Measurements from ENCODE around the gene HTR1E. TPM values are rescaled to one million over a fixed set of nuclear protein-coding genes. Genes with fewer than 3 reads are reported as not detected.
A peak's percentile ranks its signal among the peaks of the same experiment; 100 is the strongest.
"Not testable (repeated sequence)": the region's sequence is repeated elsewhere in the genome, so short reads cannot be mapped to it uniquely, and the experiment has no call there.

HTR1E gene
- total RNA-seq, 1 donor from 2014 or later: not detected

DNA sequence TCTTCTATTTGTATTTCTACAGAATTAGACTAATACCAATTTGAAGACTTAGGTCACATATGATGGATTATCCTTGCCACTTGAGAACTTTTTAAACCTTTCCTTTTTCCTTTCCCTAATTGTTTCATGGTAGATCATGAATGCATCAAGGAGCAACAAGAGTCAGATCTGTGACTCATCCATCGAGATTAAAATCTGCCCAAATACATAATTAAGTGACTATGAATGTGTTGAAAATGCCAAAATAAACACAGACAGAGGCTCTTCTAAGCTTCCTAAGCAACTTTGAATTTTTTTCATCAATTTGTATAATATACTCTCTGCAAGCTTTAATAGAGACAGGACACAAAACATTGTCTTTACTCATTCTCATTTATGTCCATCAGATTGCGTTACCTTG is 23.5 kb upstream of the HTR1E start:
- Mint-ChIP-seq H3K4me3 (ENCODE audit: unreplicated experiment) (no peak overlapping the region), H3K9me3 (ENCODE audit: unreplicated experiment) (no peaks in the 10 kb centered on the region), H3K36me3 (ENCODE audit: low read depth, unreplicated experiment) (no peaks in the 10 kb centered on the region), H3K4me1 (ENCODE audit: low read depth, unreplicated experiment) (no peaks in the 10 kb centered on the region), H3K27ac (ENCODE audit: unreplicated experiment) (no peak overlapping the region), H3K27me3 (ENCODE audit: low read depth, unreplicated experiment) (no peaks in the 10 kb centered on the region)
- H4K20me1 ChIP-seq (ENCODE audit: insufficient read depth, low read length): no peaks in the 10 kb centered on the region
- H3K27ac ChIP-seq (ENCODE audit: low read depth, low read length): no peak overlapping the region
- H3K79me2 ChIP-seq (ENCODE audit: insufficient read depth, low read length): no peaks in the 10 kb centered on the region
- H3K27me3 ChIP-seq (ENCODE audit: insufficient read depth, low read length): no peaks in the 10 kb centered on the region
- H3K9me3 ChIP-seq (ENCODE audit: insufficient read depth, low read depth, low read length): no peaks in the 10 kb centered on the region
- no peak overlapping the region for H2AFZ ChIP-seq (ENCODE audit: low read depth, low read length)
- H3K4me3 ChIP-seq (ENCODE audit: insufficient read depth, low read depth, low read length): no peak overlapping the region
- no peak for TF ChIP-seq EZH2 (IDR thresholded peaks at IDR 0.05; ENCODE audit: insufficient read depth, low read length)
- no peak for TF ChIP-seq CTCF (IDR thresholded peaks at IDR 0.05; ENCODE audit: insufficient read depth, low read depth, low read length)
- H3K4me2 ChIP-seq (ENCODE audit: low read length): no peak overlapping the region
- no peak overlapping the region for H3K9ac ChIP-seq (ENCODE audit: low read length)
- no peaks in the 10 kb centered on the region for H3K4me1 ChIP-seq (ENCODE audit: insufficient read depth, low read length)
- FAIRE-seq: no peak
- peak; percentile 63 for DNase-seq (ENCODE audit: low read depth)
- H3K36me3 ChIP-seq (ENCODE audit: insufficient read depth, low read length): no peaks in the 10 kb centered on the region

DNA sequence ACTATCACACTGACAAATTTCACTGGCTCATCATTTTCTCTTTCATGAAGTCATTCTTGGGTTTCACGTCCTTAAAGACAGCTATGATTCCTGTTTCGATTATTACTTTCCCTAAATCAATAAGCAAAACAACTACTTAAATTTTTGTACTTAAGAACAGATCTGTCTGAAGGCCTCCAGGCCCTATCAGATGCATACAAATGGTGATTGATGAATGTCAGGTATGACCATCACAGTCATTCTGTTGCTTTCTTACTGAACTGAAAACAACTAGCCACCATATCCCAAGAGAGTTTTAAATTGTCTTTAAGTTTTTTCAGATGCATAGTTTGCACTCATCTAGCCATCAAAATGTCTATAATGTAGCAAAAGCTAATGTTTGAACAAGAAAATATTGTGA is 20.9 kb upstream of the HTR1E start:
- no peaks in the 10 kb centered on the region for H3K36me3 ChIP-seq (ENCODE audit: insufficient read depth, low read length)
- no peaks in the 10 kb centered on the region for H3K9me3 Mint-ChIP-seq (ENCODE audit: unreplicated experiment)
- FAIRE-seq (no peak), DNase-seq (ENCODE audit: low read depth) (no peak)
- no peaks in the 10 kb centered on the region for H4K20me1 ChIP-seq (ENCODE audit: insufficient read depth, low read length)
- H3K9ac ChIP-seq (ENCODE audit: low read length): no peak overlapping the region
- no peaks in the 10 kb centered on the region for H3K79me2 ChIP-seq (ENCODE audit: insufficient read depth, low read length)
- H3K4me3 Mint-ChIP-seq (ENCODE audit: unreplicated experiment): no peak overlapping the region
- H3K27me3 ChIP-seq (ENCODE audit: insufficient read depth, low read length): no peaks in the 10 kb centered on the region
- H3K9me3 ChIP-seq (ENCODE audit: insufficient read depth, low read depth, low read length): no peaks in the 10 kb centered on the region
- H2AFZ ChIP-seq (ENCODE audit: low read depth, low read length): no peak overlapping the region
- H3K27ac ChIP-seq (ENCODE audit: low read depth, low read length): no peak overlapping the region
- TF ChIP-seq EZH2 (IDR thresholded peaks at IDR 0.05; ENCODE audit: insufficient read depth, low read length): no peak
- TF ChIP-seq CTCF (IDR thresholded peaks at IDR 0.05; ENCODE audit: insufficient read depth, low read depth, low read length): no peak
- H3K36me3 Mint-ChIP-seq (ENCODE audit: low read depth, unreplicated experiment): no peaks in the 10 kb centered on the region
- no peaks in the 10 kb centered on the region for H3K4me1 ChIP-seq (ENCODE audit: insufficient read depth, low read length)
- no peaks in the 10 kb centered on the region for H3K4me1 Mint-ChIP-seq (ENCODE audit: low read depth, unreplicated experiment)
- no peak overlapping the region for H3K27ac Mint-ChIP-seq (ENCODE audit: unreplicated experiment)
- no peaks in the 10 kb centered on the region for H3K27me3 Mint-ChIP-seq (ENCODE audit: low read depth, unreplicated experiment)
- no peak overlapping the region for H3K4me3 ChIP-seq (ENCODE audit: insufficient read depth, low read depth, low read length)
- no peak overlapping the region for H3K4me2 ChIP-seq (ENCODE audit: low read length)

DNA sequence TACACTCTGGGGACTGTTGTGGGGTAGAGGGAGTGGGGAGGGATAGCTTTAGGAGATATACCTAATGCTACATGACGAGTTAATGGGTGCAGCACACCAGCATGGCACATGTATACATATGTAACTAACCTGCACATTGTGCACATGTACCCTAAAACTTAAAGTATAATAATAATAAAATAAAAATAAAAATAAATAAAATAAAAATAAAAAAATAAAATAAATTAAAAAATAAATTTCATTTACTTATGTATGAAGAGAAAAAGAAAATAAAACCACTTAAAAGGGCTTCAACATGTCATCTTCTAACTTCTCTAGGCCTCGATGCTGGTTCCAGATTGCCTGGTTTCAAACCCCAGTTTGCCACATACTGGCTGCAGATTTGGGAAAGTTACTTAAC is 10.2 kb upstream of the HTR1E start:
- H3K36me3 Mint-ChIP-seq (ENCODE audit: low read depth, unreplicated experiment); FAIRE-seq; H4K20me1 ChIP-seq (ENCODE audit: insufficient read depth, low read length); H2AFZ ChIP-seq (ENCODE audit: low read depth, low read length); H3K27ac ChIP-seq (ENCODE audit: low read depth, low read length); H3K4me3 ChIP-seq (ENCODE audit: insufficient read depth, low read depth, low read length); H3K27me3 Mint-ChIP-seq (ENCODE audit: low read depth, unreplicated experiment); H3K27me3 ChIP-seq (ENCODE audit: insufficient read depth, low read length); H3K4me3 Mint-ChIP-seq (ENCODE audit: unreplicated experiment); DNase-seq (ENCODE audit: low read depth); H3K4me2 ChIP-seq (ENCODE audit: low read length); H3K79me2 ChIP-seq (ENCODE audit: insufficient read depth, low read length); H3K27ac Mint-ChIP-seq (ENCODE audit: unreplicated experiment); H3K9me3 ChIP-seq (ENCODE audit: insufficient read depth, low read depth, low read length); H3K9ac ChIP-seq (ENCODE audit: low read length); H3K4me1 Mint-ChIP-seq (ENCODE audit: low read depth, unreplicated experiment); H3K4me1 ChIP-seq (ENCODE audit: insufficient read depth, low read length); H3K36me3 ChIP-seq (ENCODE audit: insufficient read depth, low read length); H3K9me3 Mint-ChIP-seq (ENCODE audit: unreplicated experiment): not testable (repeated sequence)

- not testable (repeated sequence) for H3K27me3 ChIP-seq (ENCODE audit: insufficient read depth, low read length); H4K20me1 ChIP-seq (ENCODE audit: insufficient read depth, low read length); H3K27ac ChIP-seq (ENCODE audit: low read depth, low read length); H3K4me3 Mint-ChIP-seq (ENCODE audit: unreplicated experiment); H3K36me3 ChIP-seq (ENCODE audit: insufficient read depth, low read length); H3K27ac Mint-ChIP-seq (ENCODE audit: unreplicated experiment); H3K9ac ChIP-seq (ENCODE audit: low read length); FAIRE-seq; H3K4me1 Mint-ChIP-seq (ENCODE audit: low read depth, unreplicated experiment); H3K4me1 ChIP-seq (ENCODE audit: insufficient read depth, low read length); H3K9me3 ChIP-seq (ENCODE audit: insufficient read depth, low read depth, low read length); H3K4me3 ChIP-seq (ENCODE audit: insufficient read depth, low read depth, low read length); H3K9me3 Mint-ChIP-seq (ENCODE audit: unreplicated experiment); H3K79me2 ChIP-seq (ENCODE audit: insufficient read depth, low read length); H3K36me3 Mint-ChIP-seq (ENCODE audit: low read depth, unreplicated experiment); H2AFZ ChIP-seq (ENCODE audit: low read depth, low read length); DNase-seq (ENCODE audit: low read depth); H3K27me3 Mint-ChIP-seq (ENCODE audit: low read depth, unreplicated experiment); H3K4me2 ChIP-seq (ENCODE audit: low read length)
These were observed 9.5 kb upstream of the HTR1E start for GRCh38 chr6:86927859-86928258.

Measured in astrocyte (in vitro differentiated cells and primary cell).